Mesothelial cell of epicardium (in vitro differentiated cells): ENCODE results near the gene GALNTL6. TPM values are rescaled to one million over a fixed set of nuclear protein-coding genes. Genes with fewer than 3 reads are reported as not detected.

Experiments used
- DNase-seq, 2 experiments: peaks; one replicate each; pipeline ENCODE4 v3.0.0; 2021; ENCODE audit warnings: low spot score in 2 of 2; ENCODE audit not compliant: unreplicated experiment in 2 of 2
- H3K27ac Mint-ChIP-seq: 2 replicates; pipeline ENCODE4 v1.8.0; 2021; ENCODE audit warnings: mixed read lengths
- H3K27me3 Mint-ChIP-seq: 2 replicates; pipeline ENCODE4 v1.8.0; 2021; ENCODE audit warnings: low read depth, mixed read lengths
- H3K36me3 Mint-ChIP-seq: 2 replicates; pipeline ENCODE4 v1.8.0; 2021; ENCODE audit warnings: mixed read lengths
- H3K4me1 Mint-ChIP-seq: 2 replicates; pipeline ENCODE4 v1.8.0; 2021; ENCODE audit warnings: mixed read lengths
- H3K4me3 Mint-ChIP-seq: 2 replicates; pipeline ENCODE4 v1.8.0; 2021; ENCODE audit warnings: mild to moderate bottlenecking, moderate library complexity, mixed read lengths
- H3K9me3 Mint-ChIP-seq: 2 replicates; pipeline ENCODE4 v1.8.0; 2021; ENCODE audit warnings: mixed read lengths
- total RNA-seq: library from RNA; stranded (reverse); gene quantifications from 3 replicates; pipeline ENCODE4 v1.2.1, GENCODE V29; 2021
- TF ChIP-seq, protein P1 (sequence below): fragments of 200-600 bp; sonication (generic); IDR thresholded peaks from one replicate; pipeline ENCODE4 v1.5.0; 2021; ENCODE audit warnings: antibody characterized with exemption; ENCODE audit not compliant: unreplicated experiment

The GALNTL6 gene
- total RNA-seq, 1 donor from 2014 or later: 1.3 TPM

- DNase-seq: no peak
- H3K9me3 Mint-ChIP-seq: no peaks in the 10 kb centered on the region
- no peak overlapping the region for H3K27ac Mint-ChIP-seq
- no peak overlapping the region for H3K4me3 Mint-ChIP-seq
- H3K4me1 Mint-ChIP-seq: peaks cover 2% of the 10 kb centered on the region
- H3K27me3 Mint-ChIP-seq: no peaks in the 10 kb centered on the region
- no peaks in the 10 kb centered on the region for H3K36me3 Mint-ChIP-seq
- TF ChIP-seq, protein P1, sequence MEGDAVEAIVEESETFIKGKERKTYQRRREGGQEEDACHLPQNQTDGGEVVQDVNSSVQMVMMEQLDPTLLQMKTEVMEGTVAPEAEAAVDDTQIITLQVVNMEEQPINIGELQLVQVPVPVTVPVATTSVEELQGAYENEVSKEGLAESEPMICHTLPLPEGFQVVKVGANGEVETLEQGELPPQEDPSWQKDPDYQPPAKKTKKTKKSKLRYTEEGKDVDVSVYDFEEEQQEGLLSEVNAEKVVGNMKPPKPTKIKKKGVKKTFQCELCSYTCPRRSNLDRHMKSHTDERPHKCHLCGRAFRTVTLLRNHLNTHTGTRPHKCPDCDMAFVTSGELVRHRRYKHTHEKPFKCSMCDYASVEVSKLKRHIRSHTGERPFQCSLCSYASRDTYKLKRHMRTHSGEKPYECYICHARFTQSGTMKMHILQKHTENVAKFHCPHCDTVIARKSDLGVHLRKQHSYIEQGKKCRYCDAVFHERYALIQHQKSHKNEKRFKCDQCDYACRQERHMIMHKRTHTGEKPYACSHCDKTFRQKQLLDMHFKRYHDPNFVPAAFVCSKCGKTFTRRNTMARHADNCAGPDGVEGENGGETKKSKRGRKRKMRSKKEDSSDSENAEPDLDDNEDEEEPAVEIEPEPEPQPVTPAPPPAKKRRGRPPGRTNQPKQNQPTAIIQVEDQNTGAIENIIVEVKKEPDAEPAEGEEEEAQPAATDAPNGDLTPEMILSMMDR: no peak
These were observed 765.5 kb downstream of the GALNTL6 start for GRCh38 chr4:172578712-172579111.

- TF ChIP-seq, protein P1: no peak
- no peak for DNase-seq
- Mint-ChIP-seq H3K27ac (no peak overlapping the region), H3K9me3 (peaks cover 12% of the 10 kb centered on the region), H3K4me1 (peaks cover 2% of the 10 kb centered on the region), H3K36me3 (no peaks in the 10 kb centered on the region), H3K4me3 (no peak overlapping the region), H3K27me3 (no peaks in the 10 kb centered on the region)
These were observed 771.6 kb downstream of the GALNTL6 start for GRCh38 chr4:172584816-172585215.

GRCh38 chr4:172596206-172596605, 783.0 kb downstream of the GALNTL6 start:
- Mint-ChIP-seq H3K27ac (no peak overlapping the region), H3K9me3 (peaks cover 15% of the 10 kb centered on the region)
- DNase-seq: no peak

DNA sequence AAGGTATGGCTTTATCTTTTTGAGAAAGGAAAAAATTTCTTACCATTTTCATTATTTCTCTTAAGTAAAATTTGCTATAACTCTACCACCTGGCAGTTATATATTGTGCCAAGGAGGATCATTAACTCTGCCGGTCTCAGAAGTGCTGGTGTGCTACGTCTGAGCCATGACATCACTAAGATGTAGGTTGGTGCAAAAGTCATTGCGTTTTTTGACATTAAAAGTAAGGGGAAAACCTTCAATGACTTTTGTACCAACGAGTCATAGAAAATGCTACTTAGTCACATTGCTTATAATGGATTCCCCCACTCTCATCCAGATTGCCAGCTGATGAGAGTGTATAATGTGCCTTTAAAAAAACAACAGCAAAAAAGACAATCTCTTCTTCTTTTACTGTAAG, 786.4 kb downstream of the GALNTL6 start:
- Mint-ChIP-seq H3K27ac (no peak overlapping the region), H3K4me1 (peaks cover 15% of the 10 kb centered on the region), H3K9me3 (no peaks in the 10 kb centered on the region), H3K4me3 (no peak overlapping the region), H3K27me3 (no peaks in the 10 kb centered on the region), H3K36me3 (no peaks in the 10 kb centered on the region)
- DNase-seq: no peak
- TF ChIP-seq, protein P1: no peak

More at GRCh38 chr4:172596206-172596605, 783.0 kb downstream of the GALNTL6 start:
- peaks cover 15% of the 10 kb centered on the region for H3K4me1 Mint-ChIP-seq
- no peak overlapping the region for H3K4me3 Mint-ChIP-seq
- H3K36me3 Mint-ChIP-seq: no peaks in the 10 kb centered on the region
- TF ChIP-seq, protein P1: no peak
- H3K27me3 Mint-ChIP-seq: no peaks in the 10 kb centered on the region

GRCh38 chr4:172601195-172601594, 788.0 kb downstream of the GALNTL6 start:
- H3K4me1 Mint-ChIP-seq: peaks cover 15% of the 10 kb centered on the region
- TF ChIP-seq, protein P1: no peak
- no peak overlapping the region for H3K27ac Mint-ChIP-seq
- H3K4me3 Mint-ChIP-seq: no peak overlapping the region
- no peaks in the 10 kb centered on the region for H3K9me3 Mint-ChIP-seq
- no peaks in the 10 kb centered on the region for H3K27me3 Mint-ChIP-seq
- DNase-seq: no peak
- H3K36me3 Mint-ChIP-seq: no peaks in the 10 kb centered on the region

- no peak overlapping the region for H3K4me3 Mint-ChIP-seq
These were observed 806.0 kb downstream of the GALNTL6 start for GRCh38 chr4:172619218-172619617.

More at GRCh38 chr4:172619218-172619617, 806.0 kb downstream of the GALNTL6 start:
- no peak for DNase-seq
- Mint-ChIP-seq H3K9me3 (no peaks in the 10 kb centered on the region), H3K4me1 (no peaks in the 10 kb centered on the region), H3K27ac (no peak overlapping the region), H3K36me3 (no peaks in the 10 kb centered on the region), H3K27me3 (no peaks in the 10 kb centered on the region)
- TF ChIP-seq, protein P1: no peak
